ENCODE measurements around the gene ZSCAN20.

- TF ChIP-seq CTCF (IDR thresholded peaks at IDR 0.05): no peak
- TF ChIP-seq POLR2A (IDR thresholded peaks at IDR 0.05): no peak
Measured at GRCh38 chr1:33503506-33503905, 31.1 kb downstream of the ZSCAN20 start.

Data from uterus (tissue), 2 donors.